ENCODE results near the gene STRBP.

DNA sequence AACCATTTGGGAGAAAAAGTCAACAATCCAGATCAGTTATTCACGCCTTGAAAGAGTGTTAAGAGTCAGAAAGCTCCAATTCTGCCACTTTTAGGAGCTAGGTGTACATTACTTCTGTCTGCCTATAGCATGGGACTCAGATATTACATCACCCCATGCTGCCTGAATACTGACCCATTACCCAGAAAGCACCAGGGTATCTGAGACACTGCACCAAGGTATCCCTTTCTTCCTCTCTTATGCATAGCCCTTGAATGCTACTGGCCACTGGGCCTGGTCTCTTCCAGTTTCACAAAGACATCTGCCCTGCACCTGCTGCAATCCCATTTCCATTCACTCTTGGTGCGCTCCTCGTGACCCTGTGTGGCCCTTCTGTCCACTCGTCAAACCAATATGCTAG lies 2.6 kb downstream of the STRBP start:
- TF ChIP-seq, protein P1, sequence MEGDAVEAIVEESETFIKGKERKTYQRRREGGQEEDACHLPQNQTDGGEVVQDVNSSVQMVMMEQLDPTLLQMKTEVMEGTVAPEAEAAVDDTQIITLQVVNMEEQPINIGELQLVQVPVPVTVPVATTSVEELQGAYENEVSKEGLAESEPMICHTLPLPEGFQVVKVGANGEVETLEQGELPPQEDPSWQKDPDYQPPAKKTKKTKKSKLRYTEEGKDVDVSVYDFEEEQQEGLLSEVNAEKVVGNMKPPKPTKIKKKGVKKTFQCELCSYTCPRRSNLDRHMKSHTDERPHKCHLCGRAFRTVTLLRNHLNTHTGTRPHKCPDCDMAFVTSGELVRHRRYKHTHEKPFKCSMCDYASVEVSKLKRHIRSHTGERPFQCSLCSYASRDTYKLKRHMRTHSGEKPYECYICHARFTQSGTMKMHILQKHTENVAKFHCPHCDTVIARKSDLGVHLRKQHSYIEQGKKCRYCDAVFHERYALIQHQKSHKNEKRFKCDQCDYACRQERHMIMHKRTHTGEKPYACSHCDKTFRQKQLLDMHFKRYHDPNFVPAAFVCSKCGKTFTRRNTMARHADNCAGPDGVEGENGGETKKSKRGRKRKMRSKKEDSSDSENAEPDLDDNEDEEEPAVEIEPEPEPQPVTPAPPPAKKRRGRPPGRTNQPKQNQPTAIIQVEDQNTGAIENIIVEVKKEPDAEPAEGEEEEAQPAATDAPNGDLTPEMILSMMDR (conservative IDR thresholded peaks at IDR 0.05), result no peak
- no peak for TF ChIP-seq ZFX (IDR thresholded peaks at IDR 0.05)
